ENCODE results near the gene SDK2.
A peak's percentile ranks its signal among the peaks of the same experiment; 100 is the strongest.

Gene SDK2

GRCh38 chr17:73652886-73653480 is 8.7 kb upstream of the SDK2 start:
- no peak for DNase-seq

DNA sequence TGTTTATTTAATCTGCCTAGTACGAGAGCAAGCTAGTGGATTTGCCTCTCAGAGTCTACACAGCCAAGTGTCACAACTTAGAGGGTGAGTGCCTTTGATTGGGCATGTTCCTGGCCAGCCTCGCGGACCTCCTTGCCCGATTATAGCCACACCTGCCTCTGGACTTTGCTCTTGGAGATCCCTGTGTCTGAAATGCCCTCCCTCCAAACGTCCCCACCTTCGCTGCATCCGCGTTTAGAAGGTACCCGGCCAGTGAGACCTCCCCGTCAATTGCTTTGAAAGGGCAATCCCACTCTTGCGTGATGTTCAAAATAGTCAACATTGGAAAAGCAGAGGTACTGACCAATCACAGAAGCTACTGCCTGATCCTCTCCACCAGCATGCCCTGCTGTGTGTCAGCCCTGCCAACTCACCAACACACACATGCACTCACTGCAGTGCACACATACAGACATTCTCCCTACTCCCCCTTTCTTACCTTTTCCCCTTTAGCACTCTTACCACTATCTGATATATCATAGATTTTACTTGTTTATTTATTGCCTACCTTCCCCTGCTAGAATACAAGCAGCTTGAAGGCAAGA is 6.5 kb upstream of the SDK2 start:
- DNase-seq: no peak

GRCh38 chr17:73650140-73650539 is 5.9 kb upstream of the SDK2 start:
- DNase-seq: no peak

DNA sequence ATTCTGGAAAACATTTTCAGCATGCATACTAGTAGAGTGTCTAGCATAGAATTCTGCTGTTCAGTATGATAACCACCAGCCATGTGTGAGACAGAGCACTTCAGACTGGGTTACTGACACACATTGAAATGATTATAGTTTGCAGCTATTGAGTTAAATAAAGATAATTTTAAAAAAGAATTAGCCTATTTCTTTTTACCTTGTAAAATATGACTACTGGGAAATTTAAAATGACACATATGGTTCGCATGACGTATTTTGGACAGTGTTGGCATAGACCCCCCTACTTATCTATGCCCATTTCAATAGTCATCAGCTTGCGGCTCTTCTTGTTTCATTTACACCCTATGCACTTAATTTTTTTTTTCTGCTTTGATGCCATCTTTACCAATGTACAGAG is 4.7 kb upstream of the SDK2 start:
- DNase-seq: no peak

- no peak for DNase-seq
These were observed 4.2 kb upstream of the SDK2 start for GRCh38 chr17:73648543-73648820.

- no peak for DNase-seq
These were observed 3.7 kb upstream of the SDK2 start for GRCh38 chr17:73647772-73648542.

GRCh38 chr17:73647301-73647695 is 3.1 kb upstream of the SDK2 start:
- no peak for DNase-seq

GRCh38 chr17:73646409-73647300 is 2.4 kb upstream of the SDK2 start:
- DNase-seq: no peak

GRCh38 chr17:73645050-73645871 is 1.0 kb upstream of the SDK2 start:
- peak; percentile 17 for DNase-seq

DNA sequence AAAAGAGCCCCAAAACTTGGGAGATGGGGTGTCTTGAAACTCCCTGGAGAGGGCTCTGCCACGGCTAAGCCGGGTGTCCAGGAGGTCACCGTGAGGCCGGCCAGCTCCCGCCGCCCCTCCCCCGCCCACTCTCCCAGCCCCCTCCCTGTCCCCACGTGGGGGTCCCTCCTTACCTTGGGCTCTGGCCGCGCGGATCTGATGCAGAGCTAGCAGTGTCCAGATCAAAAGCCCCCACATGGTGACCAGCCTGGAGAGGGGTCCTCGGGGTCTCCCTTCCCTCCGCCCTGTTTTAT is 447 bp downstream of the SDK2 start:
- DNase-seq: no peak

DNA sequence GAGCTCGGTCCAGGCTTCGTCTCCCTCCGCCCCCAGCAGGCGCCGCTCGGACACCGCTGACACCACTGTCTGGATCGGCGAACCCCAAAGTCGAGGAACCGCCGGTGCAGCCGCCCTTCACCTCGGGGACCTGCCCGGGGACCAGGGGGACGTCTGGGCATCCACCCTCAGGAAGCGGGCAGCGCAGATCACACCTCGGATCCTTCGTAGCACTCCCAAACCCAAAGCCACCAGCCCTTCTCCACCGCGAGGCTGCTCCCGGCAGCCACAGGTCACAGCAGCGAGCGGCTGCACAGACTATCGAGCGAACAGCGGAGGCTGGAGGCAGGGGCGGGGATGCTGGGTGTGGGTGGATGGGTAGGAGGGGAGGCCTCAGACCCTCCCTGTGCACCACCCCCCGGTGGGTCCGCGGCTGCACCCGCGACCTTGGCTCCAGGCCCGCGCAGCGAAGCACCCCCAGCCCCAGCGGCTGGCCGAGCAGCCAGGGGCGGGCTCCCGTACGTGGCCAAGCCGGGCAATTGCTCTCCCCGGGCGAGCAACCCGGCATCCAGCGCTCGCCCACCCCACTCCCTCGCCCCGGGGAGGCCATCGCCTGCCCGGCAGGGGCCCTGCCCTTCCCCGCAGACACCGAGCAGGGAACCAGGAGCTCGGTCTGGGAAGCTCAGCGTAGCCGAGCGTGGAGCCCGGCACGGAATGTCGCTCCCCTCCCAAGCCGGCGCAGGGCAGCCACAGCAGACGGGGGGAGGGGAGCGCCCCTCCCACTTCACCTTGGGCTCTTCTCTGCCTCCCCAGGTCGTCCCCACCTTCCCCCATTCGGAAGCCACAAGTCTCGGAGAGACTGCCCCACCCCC is 1.0 kb downstream of the SDK2 start:
- DNase-seq: peak; percentile 26

DNA sequence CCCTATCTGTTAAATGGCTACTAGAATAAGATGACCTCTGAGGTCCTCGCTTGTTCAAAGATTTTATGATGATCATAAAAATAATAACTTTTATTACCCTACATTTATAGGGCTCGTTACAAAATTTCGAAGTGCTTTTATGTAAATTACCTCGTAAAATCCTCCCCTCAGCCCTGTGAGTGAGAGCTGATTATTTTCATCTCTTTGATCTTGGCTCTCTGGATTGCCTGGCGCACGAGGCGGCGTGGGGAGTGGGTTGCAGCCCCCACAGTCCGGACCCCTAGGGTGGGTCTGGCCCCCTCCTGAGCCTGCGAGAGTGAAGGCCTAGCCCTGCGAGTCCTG is 1.6 kb downstream of the SDK2 start:
- no peak for DNase-seq

DNA sequence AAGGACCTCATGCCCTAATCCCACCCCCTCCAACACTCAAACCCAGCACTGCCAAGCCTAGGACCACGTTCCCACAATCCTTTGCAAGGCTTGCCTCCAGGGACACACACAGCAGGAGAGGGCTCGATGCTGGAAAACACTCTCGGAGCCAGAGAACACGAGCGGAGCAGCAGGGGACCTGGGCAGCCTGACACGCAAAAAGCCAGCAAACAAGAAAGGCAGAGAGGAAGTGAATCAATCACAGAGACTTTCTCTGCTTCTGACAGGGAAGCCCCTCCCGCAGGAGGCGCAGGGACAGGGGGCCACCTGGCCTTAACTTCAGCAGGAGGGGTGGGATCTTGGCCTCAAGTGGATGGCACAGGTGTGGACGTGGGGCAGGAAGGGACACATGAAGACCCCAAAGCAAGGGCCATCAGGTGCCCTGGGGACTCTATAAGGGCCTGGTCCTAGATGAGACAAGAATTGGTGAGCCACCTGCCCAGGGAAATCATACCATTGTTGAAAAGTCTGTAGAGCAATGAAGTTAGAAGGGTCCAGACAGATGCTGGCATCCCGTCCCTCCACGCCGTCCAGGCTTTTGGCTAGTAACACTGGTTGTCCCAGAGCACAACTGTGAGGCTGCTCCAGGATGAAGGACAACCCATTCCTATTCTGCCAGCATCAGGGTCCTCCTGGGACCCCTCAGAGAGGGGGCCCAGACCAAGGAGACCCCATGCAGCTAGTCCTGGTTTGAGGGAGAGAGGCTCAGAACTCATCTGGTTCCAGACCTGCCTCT is 2.2 kb downstream of the SDK2 start:
- DNase-seq: no peak

DNA sequence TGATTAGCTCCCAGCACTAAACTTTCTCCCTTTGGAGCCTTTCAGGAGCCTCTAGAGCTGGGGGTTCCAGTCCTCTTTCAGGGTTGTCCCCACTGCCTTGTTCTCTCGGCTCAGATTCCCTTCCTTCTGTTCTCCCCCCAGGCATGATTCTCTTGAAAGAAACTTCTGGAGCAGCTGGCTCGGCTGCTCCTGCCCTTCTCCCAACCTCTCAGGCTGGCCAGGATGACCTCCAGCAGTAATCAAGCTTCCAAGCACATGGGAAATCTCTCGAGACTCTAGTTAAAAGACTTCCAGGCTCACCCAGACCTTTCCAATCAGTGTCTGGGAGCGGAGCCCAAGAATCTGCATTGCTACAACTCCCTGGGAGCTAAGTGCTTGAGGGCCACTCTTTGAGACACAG is 3.6 kb downstream of the SDK2 start:
- no peak for DNase-seq

DNA sequence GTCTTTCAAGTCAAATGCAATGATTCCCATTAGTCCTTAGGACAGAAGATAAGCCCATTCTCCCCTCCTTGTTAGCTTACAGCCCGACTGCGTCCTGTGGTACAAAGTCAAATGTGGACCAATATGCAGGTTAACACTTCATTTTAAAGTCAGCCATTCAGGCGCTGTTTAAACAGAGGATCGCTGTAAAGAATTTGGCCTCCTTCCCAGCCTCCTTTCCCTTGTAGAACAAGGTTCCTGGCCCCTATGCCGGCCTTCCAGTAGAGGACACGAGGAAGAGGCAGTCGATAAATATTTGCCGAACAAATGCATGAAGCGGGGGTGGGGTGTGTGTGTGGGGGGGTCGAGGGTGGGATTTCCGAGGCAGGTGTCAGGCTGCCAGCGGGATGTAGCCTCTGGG is 4.3 kb downstream of the SDK2 start:
- DNase-seq: no peak

- no peak for DNase-seq
These were observed 4.9 kb downstream of the SDK2 start for GRCh38 chr17:73639322-73639721.

- no peak for DNase-seq
These were observed 5.7 kb downstream of the SDK2 start for GRCh38 chr17:73638556-73638955.

DNA sequence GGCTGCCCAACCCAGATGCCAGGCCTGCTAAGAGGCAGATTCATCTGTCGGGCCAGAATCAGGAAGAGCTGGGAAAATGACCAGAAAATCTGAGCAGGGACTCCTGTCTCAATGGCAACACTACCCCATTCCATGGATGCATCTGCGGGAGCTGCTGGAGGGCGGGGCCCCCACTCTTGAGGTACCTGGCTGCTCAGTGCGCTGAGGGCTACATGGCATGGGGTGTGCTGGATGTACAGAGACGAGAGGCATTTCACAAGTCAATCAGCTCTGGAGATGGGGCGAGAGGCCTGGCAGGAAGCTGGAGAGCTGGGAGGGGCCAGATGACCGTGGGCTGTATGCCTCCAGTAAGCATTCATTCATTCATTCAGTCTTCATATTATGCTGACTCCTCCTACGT is 6.4 kb downstream of the SDK2 start:
- no peak for DNase-seq

GRCh38 chr17:73635101-73635817 is 9.0 kb downstream of the SDK2 start:
- no peak for DNase-seq

DNA sequence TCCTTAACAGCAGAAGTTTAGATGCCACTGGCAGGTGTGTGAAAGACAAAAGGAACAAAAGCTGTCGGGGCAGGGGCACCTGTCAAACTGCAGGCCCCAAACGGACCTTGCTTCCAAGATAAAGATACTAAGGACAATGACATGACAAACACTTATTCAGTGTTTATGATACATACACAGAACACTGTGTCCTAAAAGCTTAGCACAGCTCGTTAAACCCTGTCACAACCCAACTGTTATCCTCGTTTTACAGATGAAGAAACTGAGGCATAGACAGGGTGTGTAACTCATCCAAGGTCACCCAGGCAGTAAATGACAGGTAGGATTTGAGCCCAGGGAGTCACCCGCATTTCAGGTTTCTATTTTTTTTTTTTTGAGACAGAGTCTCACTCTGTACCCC is 9.6 kb downstream of the SDK2 start:
- no peak for DNase-seq

- no peak for DNase-seq
These were observed 10.5 kb downstream of the SDK2 start for GRCh38 chr17:73633736-73634135.

All from stimulated activated CD4-positive, alpha-beta T cell treated with anti-CD3 and anti-CD28 coated beads, Interleukin-1b, Interleukin-23, amount 100 ng/mL, for 48 hours (primary cell).